A549 treated with AZD9567 at 1 μM for 4 hours (cell line): Measurements from ENCODE around the gene TWIST2. TPM values are rescaled to one million over a fixed set of nuclear protein-coding genes. Genes with fewer than 3 reads are reported as not detected.

Source experiments
- total RNA-seq: library from RNA; stranded (reverse); fragments of 200-300 nt; extraction: Qiagen RNA extraction; gene quantifications from 5 replicates; pipeline ENCODE4 v1.2.3, GENCODE V29; 2022; ENCODE audit not compliant: insufficient read depth

The TWIST2 gene
- total RNA-seq = 5.5 to 15.5 TPM (median 14.9 TPM) in 5 replicates

GRCh38 chr2:238847841-238848690, at the start of gene TWIST2:
TSS of gene TWIST2 (plus strand) at chr2:238848085. CDS start at chr2:238848216, 131 bp downstream.

